ENCODE measurements around the gene CCN5.

- TF ChIP-seq CTCF (conservative IDR thresholded peaks at IDR 0.05; ENCODE audit: low read depth, low read length) (no peak), EZH2 (IDR thresholded peaks at IDR 0.05; ENCODE audit: low read length, unreplicated experiment) (no peak), EZH2phosphoT487 (IDR thresholded peaks at IDR 0.05; ENCODE audit: borderline replicate concordance, low read length) (no peak)
Observed at GRCh38 chr20:44752099-44752931, 37.1 kb downstream of the CCN5 start.
